OCI-LY3 (cell line): ENCODE measurements around the gene IL3.

ENCODE experiments used
- CTCF ChIP-seq: fragments of 200-600, 300-600 bp; sonication (generic); IDR thresholded peaks from 2 replicates; pipeline ENCODE4 v1.5.1; 2014; ENCODE audit warnings: antibody characterized with exemption, low read length, low read depth
- EZH2phosphoT487 ChIP-seq: fragments of 200-600 bp; shearing (Covaris generic); IDR thresholded peaks from 2 replicates; pipeline ENCODE4 v1.6.1; 2018; ENCODE audit warnings: antibody characterized with exemption, mixed run types, low read depth

DNA sequence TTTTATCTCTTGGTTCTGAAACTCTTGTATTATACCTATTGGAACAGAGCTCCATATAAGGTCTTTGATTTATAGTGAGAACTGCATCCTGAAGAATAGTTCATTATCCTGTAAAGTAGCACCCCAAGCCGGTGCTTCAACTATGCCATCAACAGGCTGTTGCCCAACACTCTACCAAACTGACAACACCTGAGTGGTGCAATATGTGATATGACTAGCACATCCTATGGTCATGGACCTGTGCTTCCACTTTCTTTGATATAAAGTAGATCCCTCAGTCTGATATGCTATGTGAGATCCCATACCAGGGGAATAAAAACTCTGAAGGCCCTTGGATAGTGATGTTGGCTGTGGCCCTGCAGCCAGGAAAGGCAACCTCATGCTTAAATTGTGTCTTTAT lies 28.9 kb downstream of the IL3 start:
- TF ChIP-seq CTCF (no peak), EZH2phosphoT487 (no peak)
